ENCODE data around the gene AKR7A3.

GRCh38 chr1:19337289-19337688, 48.7 kb upstream of the AKR7A3 start:
- no peak for TF ChIP-seq EZH2 (IDR thresholded peaks at IDR 0.05; ENCODE audit: insufficient read depth, poor library complexity, severe bottlenecking)
- TF ChIP-seq EZH2phosphoT487 (IDR thresholded peaks at IDR 0.05; ENCODE audit: insufficient read depth, low read depth): no peak
